Measurements from ENCODE around the gene FBXO27.

Gene FBXO27

GRCh38 chr19:39024875-39025641, 7.3 kb downstream of the FBXO27 start:
- no peak overlapping the region for H3K27ac ChIP-seq
- DNase-seq (ENCODE audit: low spot score), result no peak
- TF ChIP-seq, protein P1, sequence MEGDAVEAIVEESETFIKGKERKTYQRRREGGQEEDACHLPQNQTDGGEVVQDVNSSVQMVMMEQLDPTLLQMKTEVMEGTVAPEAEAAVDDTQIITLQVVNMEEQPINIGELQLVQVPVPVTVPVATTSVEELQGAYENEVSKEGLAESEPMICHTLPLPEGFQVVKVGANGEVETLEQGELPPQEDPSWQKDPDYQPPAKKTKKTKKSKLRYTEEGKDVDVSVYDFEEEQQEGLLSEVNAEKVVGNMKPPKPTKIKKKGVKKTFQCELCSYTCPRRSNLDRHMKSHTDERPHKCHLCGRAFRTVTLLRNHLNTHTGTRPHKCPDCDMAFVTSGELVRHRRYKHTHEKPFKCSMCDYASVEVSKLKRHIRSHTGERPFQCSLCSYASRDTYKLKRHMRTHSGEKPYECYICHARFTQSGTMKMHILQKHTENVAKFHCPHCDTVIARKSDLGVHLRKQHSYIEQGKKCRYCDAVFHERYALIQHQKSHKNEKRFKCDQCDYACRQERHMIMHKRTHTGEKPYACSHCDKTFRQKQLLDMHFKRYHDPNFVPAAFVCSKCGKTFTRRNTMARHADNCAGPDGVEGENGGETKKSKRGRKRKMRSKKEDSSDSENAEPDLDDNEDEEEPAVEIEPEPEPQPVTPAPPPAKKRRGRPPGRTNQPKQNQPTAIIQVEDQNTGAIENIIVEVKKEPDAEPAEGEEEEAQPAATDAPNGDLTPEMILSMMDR (IDR thresholded peaks at IDR 0.05), result no peak
- H3K4me3 ChIP-seq, result no peak overlapping the region

- Histone ChIP-seq H3K4me3 (no peak overlapping the region), H3K27ac (no peak overlapping the region)
- TF ChIP-seq, protein P1 (IDR thresholded peaks at IDR 0.05), result no peak
- DNase-seq (ENCODE audit: low spot score), result no peak
Observed at GRCh38 chr19:39021063-39021462, 11.3 kb downstream of the FBXO27 start.

GRCh38 chr19:39017646-39018045, 14.7 kb downstream of the FBXO27 start:
- Histone ChIP-seq H3K27ac (no peak overlapping the region), H3K4me3 (no peak overlapping the region)
- TF ChIP-seq, protein P1 (IDR thresholded peaks at IDR 0.05), result no peak
- no peak for DNase-seq (ENCODE audit: low spot score)

DNA sequence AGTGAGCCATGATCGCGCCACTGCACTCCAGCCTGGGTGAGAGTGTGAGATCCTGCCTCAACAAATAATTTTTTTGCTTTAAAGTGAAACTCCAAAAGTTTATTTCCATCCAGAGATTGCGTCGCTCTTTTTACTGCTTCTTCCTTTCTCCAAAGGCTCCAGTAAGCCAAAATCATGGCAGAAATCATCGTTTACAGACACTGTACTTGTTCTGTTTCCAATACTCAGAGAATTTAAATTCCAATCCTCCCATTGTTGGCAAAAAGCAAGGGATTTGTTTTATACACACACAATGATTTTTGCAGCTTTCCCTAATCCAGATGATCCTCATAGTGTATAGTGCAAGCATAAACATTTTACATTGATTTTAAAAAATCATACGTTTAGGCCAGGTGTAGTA, 15.3 kb downstream of the FBXO27 start:
- Histone ChIP-seq H3K27ac (no peak overlapping the region), H3K4me3 (no peak overlapping the region)
- TF ChIP-seq, protein P1 (IDR thresholded peaks at IDR 0.05), result no peak
- no peak for DNase-seq (ENCODE audit: low spot score)

DNA sequence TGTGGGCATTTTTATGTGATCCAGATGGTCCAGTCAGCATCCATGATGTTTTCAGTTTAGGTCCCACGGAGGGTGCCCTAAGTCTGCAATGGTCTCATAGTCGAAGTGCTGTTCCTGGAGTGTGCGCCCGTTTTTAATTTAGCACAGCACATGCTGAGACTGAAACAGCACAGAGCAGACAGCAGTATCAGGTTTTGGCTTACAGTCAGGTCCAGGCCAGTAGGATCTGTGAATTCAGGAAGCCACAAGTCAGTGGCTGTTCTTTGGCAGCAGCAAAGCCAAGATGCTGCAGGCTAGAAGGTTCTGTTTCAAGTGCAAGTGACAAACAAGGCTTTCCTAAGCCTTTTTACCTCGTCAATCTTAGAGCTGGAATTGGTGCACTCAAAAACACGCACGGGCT, 18.3 kb downstream of the FBXO27 start:
- TF ChIP-seq, protein P1 (IDR thresholded peaks at IDR 0.05), result no peak
- H3K27ac ChIP-seq, result no peak overlapping the region
- DNase-seq (ENCODE audit: low spot score), result no peak
- H3K4me3 ChIP-seq, result no peak overlapping the region

DNA sequence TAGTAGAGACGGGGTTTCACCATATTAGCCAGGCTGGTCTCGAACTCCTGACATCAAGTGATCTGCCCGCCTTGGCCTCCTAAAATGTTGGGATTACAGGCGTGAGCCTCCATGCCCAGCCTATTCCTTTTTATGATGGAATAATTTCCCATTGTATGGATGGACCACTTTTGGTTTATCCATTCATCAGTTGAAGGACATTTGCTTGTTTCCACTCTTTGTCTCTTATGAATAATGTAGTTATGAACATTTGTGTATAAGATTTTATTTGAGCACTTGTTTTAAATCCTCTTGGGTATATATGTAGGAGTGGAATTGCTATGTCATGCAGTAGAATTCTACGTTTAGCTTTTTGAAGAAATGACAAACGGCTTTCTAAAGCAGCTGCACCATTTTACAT, 23.3 kb downstream of the FBXO27 start:
- Histone ChIP-seq H3K4me3 (no peak overlapping the region), H3K27ac (no peak overlapping the region)
- no peak for DNase-seq (ENCODE audit: low spot score)
- TF ChIP-seq, protein P1 (IDR thresholded peaks at IDR 0.05), result no peak

- DNase-seq (ENCODE audit: low spot score), result no peak
- Histone ChIP-seq H3K27ac (no peak overlapping the region), H3K4me3 (no peak overlapping the region)
- TF ChIP-seq, protein P1 (IDR thresholded peaks at IDR 0.05), result no peak
Observed at GRCh38 chr19:39008137-39008536, 24.2 kb downstream of the FBXO27 start.

All from coronary artery (tissue), 2 donors.